HG02571 (cell line): ENCODE measurements around the gene PMS1.
"Not testable (repeated sequence)": the region's sequence is repeated elsewhere in the genome, so short reads cannot be mapped to it uniquely, and the experiment has no call there.

Experiments used
- ATAC-seq: cut with Tn5 transposase; IDR thresholded peaks from one replicate; pipeline ENCODE4 v1.9.1; 2021; ENCODE audit warnings: mild to moderate bottlenecking, moderate library complexity; ENCODE audit not compliant: unreplicated experiment

Gene PMS1

DNA sequence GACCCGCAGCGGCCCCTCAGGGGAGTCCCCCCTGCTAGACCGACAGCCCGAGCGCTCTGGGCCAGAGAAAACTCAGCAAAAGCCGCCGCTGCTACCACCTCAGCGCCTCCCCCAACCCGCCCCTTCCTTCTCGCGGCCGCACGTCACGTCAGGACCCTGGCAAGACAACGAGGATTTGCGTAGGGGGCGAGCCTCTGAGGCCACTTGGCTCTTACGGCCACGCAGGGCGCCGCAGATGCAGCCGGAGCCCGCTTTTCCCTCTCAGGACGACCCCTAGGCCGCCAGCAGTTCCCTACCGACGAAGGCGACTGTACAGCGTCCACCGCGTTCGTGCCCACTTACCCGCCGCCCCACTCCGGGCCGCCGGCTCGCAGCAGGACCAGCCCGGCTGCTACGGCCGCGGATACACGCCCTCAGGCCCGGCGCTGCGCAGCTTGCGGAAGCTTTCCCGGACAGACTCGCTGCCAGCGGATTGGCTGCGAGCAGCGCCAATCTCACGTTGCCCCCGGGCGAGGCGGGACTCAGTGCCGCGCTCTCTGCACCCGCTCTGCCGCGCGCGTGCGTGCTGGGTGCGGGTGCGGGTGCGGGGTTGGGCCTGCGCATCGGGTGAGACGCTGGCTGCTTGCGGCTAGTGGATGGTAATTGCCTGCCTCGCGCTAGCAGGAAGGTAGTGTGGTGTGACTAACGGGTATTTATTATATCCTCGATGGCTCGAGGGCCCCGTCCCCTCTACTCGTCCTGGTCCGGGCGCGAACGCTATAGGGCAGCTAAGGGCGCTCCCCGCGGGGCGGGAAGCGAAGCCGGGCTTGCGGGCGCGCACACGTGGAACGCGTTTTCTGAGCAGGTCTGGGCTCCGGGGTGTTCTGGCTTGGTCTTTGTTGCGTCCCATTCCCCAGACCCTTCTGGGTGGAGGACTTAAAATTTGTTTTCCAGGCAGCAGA is at the start of gene PMS1, which contains the start of gene ORMDL1:
TSS of gene PMS1 (plus strand) at position 524 of the 941 bp plus-strand sequence. CDS start 7,360 bp downstream, outside the sequence.
TSS of gene ORMDL1 (minus strand) at position 413 of the 941 bp plus-strand sequence. CDS start 1,744 bp downstream, outside the sequence.
- peak; percentile 94 for ATAC-seq

DNA sequence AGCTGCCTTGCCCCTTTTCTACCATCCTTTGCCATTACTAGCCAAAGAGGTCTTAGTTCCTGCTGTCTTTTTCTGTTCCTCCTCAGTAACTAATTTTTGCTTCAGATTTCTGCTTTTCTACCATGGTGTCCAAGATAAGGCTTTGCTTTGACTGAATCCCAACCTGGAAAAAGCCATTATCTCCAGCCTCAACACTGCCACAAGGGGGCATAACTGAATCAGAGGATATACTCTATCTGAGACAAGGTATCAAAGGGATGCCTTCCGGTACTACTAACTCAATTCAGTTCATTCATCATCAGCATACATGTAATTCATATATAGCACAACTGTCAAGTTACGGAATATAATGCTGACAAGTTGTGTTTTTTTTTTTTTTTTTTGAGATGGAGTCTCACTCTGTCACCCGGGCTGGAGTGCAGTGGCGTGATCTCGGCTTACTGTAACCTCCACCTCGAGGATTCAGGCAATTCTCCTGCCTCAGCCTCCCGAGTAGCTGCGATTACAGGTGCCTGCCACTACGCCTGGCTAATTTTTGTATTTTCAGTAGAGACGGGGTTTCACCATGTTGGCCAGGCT is 33.1 kb upstream of the PMS1 start:
- ATAC-seq = no peak

DNA sequence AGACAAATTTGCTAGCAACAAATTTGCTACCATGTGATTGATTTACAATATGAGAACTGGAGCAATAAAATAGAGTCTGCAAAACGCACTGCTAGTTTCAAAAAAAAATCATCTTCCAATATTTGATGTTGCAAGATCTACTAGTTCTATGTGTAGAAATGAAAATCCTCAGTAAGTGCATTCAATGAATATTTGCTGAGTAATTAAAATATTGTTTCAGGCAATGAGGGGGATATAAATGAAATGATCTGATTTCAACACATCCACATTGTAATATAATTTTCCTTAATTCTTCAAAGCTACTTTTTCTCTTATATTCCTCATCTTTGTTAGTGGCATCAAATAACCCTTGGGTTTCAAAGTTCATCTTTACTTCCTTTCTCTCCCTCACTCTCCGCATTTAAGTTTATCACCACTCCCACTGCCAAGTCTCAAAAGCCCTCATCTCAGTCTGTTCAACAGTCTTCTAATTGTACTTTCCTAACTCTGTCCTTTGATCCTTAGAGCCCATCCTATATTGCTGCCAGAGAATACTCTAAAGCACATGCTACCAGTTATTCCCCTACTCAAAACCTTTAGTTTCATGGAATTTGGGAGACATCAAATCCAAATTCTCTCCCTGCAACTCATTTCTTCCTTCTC is 27.8 kb upstream of the PMS1 start:
- no peak for ATAC-seq

DNA sequence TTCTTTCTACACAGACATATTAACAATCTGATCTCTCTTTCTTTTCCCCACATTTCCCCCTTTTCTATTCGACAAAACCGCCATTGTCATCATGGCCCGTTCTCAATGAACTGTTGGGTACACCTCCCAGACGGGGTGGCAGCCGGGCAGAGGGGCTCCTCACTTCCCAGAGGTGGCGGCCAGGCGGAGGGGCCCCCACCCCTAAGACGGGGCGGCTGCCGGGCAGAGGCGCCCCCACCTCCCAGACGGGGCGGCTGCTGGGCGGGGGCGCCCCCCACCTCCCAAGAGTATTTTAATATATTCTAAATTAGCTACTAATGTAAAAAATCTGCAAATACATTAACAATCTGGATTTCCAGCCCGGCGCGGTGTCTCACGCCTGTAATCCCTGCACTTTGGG is 24.1 kb upstream of the PMS1 start:
- ATAC-seq = not testable (repeated sequence)

DNA sequence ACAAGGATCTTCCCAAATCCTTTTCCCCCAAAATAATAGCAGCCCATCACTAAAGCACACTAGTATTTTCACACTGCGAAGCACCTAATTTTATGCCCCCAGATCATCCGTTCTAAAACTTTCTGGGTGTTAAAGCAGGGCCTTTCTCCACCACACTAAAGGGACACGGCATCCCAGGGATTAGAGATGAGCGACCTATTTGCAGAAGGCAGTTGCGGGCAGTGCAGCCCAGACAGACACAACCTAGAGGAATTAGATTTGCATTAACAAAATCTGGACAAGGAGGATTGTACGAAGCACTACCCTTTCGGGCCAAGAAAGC is 22.1 kb upstream of the PMS1 start:
- ATAC-seq = no peak

DNA sequence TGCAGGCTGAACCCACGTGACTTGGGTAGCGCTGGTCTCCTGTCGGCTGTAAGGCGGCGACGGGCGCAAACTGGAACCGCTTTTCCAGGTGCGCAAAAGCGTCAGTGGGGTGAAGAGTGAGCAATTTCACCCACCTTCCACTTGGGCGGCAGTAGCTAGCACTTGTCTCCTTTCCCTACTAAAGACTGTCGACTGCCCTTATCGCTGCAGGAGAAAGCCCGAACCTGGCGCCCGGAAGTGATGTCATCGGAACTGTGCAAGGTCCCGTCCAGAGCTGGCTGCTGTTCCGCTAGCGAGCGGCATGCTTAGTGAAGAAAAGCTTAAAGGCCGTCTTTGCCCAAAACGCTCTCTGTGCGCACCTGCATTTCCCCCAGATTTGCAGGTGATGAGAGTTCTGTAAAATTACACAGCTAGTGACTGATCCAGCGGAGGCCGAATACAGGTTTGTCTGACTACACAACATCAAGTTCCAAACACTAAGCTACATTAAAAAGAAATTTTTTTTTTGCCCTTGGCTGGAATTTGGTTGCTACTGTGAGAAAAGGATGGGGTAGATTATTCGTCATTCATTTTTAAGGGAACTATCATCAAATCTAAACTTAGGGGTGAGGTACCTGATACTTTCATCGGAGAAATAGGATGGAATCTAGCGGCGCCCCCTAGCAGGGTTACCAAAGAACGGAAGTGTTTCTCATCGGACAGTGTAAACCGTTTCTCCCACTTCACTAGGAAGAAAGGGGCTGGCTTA is 21.5 kb upstream of the PMS1 start, which contains the start of gene OSGEPL1:
TSS of gene OSGEPL1 (minus strand) at position 242 of the 748 bp plus-strand sequence. CDS start 1,152 bp downstream, outside the sequence.
- ATAC-seq = peak; percentile 98

DNA sequence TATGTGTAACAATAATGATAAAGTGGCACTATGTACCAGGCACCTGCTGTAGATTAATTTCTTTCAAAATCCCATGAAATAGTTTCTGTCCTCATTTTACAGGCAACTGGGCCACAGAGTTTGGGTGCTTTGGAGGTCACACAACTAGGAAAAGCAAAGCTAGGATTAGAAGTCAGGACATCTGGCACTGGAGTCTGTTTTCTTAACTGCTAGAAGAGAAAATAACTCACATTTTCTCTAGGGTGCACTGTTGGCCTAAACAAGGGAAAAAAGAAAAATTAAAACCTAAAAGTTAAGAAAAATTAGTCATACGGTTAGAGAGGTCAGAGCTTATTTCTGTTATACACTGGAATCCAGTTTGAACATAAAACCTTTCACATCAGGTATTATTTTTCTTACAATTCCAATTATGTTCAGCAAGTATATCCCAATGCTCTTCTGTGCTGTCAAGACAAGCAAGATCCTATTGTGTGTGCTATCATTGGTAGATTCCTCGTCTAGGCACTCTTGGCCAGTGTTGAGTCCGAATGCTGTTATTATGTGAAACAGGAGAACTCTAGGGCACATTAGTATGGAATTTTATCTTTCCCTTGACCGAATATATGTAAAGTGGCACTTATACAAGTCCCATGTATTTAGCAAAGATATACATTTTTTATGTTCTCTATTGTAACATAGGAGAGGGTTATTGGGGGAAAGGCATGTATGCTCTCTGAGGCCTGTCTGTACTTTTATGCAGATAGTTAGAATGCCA is 20.2 kb upstream of the PMS1 start:
- no peak for ATAC-seq

DNA sequence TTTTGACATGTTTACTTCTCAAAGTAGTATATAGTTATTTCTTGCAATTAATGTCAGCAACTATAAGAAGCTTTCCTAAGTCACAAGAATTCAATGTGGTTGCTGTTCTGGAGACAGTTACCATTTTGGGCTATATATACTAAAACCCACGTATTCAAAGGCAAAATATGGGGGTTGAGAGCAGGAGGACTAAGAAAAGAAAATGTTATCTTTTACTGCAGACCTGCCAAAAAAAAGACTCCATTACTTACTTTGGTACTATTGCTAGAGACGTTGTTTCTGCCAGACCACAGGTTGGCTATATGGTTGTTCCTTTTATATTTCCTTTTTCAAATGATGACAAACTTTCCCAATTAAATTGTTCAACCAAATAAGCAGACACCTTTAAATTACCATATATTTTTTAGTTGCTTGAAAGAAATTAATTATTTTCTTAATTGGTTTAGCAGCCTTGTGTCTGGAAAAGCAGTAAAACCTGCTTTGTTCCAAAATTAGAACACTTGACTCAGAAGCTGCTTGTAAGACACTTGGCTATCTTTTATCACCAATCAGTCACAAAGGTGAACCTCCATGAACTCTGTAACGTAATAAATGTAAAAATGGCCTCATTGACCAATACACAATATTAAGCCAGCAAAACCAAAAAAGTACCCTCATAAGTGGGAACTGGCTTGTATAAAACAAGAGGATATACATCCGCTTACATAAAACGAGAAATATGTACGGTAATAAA is 13.5 kb upstream of the PMS1 start:
- ATAC-seq = no peak

DNA sequence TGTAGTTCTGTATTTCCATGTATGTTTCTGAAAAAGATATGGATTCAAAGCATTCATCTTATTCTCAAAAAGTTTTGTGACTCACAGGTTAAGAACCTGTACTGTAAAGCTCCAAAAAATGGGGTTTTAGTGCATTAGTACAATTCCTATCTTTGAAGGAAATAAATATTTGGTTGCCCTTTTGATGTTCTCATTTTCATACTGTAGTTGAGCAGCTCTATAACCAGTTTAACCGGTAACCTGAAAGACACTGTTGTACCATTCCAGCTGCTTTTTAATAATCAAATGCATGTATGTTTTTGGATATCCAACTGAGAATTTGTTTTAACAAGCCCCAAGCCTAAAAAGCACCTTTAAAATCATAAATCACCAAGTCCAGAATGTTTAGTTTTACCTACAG is 12.0 kb upstream of the PMS1 start:
- ATAC-seq = no peak

DNA sequence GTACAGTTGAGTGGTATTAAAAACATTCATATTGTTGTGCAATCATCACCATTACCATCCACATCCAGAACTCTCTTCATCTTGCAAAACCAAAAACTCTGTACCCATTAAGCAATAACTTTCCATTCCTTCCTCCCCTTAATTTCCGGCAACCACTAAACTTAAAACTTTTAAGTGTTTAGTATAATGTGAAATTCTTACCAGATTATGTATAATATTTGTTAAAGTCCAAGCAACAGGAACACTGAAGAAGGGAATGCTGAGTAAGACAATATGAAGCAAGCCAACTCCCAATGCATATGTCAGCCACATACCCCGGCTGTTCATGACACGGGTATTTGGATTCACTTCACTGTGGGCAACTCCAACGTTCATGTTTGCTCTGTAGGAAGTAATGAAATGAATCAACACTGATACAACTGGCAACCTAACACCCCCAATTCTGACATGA is 2.0 kb upstream of the PMS1 start:
- no peak for ATAC-seq

DNA sequence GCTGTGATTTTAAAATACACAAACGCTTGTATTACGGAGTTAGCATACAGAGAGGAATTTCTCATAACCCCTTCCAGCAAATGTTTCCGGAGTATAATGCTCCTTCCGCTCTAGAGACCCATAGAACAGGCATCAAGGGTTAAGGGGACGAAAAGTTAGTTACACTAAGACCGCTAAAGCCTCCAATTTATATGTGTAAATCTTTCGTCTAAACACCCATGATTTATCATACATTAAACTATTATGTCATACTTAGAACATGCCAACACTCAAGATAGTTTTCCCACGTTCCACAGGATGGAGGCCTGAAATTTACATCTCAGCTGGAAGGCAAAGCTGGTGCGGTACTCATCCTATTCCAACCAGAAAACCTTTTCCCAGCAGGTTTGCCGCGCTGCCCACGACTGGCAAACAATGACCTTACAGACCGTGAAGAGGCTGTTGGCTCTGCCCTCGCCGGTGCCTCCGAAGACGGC is 761 bp upstream of the PMS1 start:
- peak; percentile 7 for ATAC-seq

DNA sequence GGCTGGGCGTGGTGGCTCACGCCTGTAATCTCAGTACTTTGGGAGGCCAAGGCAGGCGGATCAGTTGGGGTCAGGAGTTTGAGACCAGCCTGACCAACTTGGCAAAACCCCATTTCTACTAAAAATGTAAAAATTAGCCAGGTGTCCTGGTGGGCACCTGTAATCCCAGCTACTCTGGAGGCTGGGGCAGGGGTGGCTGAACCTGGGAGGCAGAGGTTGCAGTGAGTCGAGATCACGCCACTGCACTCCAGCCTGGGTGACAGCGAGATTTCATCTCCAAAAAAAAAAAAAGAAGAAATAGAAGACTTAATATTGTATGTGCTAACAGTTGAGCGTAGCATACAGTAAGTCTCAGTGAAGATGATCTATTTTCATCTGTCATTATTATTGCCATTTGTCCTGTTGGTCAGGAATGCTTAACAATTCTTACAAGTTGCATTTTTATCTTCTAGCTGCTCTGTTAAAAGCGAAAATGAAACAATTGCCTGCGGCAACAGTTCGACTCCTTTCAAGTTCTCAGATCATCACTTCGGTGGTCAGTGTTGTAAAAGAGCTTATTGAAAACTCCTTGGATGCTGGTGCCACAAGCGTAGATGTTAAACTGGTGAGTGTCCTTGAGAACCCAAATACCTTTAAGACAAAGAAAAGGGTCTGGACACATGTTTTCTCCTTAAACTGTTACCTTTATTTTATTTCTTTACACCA is 7.2 kb downstream of the PMS1 start:
- no peak for ATAC-seq

DNA sequence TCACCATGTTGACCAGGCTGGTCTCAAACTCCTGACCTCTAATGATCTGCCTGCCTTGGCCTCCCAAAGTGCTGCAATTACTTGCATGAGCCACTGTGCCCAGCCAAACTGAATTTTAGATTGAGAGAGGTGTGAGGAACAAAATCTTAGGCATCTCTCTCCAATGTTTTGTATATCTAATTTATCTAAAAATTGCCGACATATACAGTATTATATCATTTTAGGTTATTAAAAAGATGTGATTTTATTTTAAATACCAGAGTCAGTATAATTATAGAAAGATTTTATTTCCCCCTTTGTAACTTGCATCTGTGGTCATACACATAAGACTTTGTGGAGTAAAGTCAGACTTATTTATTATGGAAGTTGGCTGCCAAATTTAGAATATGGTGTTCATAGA is 10.1 kb downstream of the PMS1 start:
- ATAC-seq = no peak

DNA sequence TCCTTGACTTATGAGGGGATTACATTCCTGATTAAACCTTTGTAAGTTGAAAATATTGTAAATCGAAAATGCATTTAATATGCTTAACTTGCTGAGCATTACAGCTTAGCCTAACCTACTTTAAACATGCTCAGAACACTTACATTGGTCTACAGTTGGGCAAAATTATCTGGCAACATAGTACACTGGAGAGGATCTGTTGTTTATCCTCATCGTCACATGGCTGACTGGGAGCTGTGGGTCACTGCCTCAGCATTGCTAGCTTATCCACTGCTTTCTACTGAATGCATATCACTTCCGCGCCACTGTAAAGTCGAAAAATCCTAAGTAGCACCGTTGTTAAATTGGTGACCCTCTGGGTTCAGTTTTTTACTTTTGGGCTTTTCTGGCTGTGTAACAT is 13.7 kb downstream of the PMS1 start:
- no peak for ATAC-seq

DNA sequence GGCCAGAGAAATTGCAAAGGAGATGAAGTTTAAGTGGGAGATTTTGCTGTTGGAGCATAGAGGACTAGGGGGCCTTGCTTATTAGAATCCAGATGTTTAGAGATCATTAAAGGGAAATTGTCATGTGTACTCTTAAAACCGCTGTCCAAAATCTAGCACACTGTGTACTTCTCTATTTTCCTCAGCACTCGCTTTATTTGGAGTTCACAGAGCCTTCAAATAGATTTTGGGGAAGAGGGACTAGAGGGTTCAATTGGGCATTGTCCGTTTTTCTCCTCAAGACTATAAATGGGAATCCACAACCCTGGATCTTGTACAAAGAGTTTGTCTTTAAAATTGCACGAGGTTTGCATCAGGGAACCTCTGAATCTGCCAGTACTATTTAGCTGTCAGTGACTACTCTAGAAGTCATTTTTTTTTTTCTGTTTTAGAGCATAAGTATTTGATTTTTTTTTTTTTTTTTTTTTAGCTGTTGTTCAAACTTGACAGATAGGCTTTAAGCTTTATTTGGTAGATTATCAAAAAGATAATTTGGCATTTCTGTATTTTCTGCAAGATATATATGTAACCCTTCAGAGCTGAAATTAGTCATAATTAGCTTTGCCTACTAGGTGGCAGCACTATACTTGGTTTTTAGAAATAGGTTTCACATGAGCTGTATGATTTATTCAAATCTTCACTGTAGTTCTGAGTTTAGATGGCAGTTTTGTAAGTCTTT is 14.2 kb downstream of the PMS1 start:
- ATAC-seq = no peak

DNA sequence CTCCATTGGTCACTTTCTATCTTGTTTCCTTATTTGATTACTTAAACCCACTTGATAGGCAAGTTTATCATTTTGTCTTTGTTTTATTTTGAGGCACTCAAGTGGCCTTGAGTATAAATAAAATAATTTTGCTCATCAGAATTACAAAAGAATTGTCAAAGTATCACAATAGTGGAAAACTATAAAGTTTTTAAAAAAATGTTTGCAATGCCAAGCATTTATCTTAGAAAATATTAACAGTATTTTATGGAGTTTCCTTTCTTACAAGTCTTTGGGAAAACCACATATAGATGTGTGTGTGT is 14.7 kb downstream of the PMS1 start:
- no peak for ATAC-seq

DNA sequence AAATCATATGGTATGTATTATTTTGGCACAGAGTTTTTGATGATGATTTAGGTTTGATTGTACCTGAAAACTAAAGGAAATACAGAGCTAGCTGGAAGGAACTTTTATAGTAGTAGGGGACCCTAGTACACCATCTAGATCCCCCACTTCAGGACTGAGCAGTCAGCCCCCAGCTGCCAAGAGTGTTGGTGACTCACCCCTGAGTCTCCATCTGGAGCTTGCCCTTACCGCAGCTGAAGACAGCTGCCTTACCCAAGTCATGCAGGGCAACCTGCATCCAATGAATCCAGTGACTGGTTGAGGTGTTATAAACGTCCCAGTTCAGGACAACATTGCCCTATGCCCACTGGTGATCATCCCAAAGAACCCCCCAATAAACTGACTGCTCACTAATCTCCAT is 15.3 kb downstream of the PMS1 start:
- no peak for ATAC-seq

DNA sequence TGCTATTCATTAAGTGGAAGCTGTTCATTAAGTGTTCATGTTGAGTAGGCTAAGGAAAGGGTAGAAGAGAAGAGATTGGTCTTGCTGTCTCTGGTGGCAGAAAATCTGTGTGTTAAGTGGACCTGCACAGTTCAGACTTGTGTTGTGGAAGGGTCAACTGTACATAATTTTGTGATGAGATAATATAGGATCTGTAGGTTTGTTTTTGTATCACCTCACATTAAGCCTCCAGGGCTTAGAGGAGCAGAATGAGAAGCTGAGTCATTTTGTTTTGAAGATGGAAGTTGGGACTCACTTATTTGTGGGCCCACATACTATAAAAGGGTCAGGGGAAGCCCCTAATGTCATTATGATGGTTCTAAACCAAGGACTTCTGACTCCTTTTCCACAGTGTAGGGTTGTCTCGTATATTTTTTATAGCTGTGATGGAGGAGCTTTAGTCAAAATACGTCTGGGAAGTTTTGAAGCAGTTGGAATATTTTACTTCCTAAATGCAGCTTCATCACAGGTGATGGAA is 18.2 kb downstream of the PMS1 start:
- ATAC-seq = no peak
